KG1 (cell line): ENCODE results near the gene GDPGP1.

Experiments used
- DNase-seq: peaks from one replicate; lab custom pipeline; 2025; lab: John Stamatoyannopoulos, UW

GDPGP1 gene

GRCh38 chr15:90203922-90204321 lies 30.1 kb upstream of the GDPGP1 start:
- DNase-seq: no peak

GRCh38 chr15:90205050-90205848 lies 28.8 kb upstream of the GDPGP1 start:
- DNase-seq: no peak

GRCh38 chr15:90205886-90206285 lies 28.1 kb upstream of the GDPGP1 start:
- no peak for DNase-seq

GRCh38 chr15:90207252-90207651 lies 26.8 kb upstream of the GDPGP1 start:
- DNase-seq: no peak

GRCh38 chr15:90208356-90208755 lies 25.7 kb upstream of the GDPGP1 start:
- DNase-seq: no peak

- DNase-seq: no peak
Measured at GRCh38 chr15:90209591-90209990, 24.4 kb upstream of the GDPGP1 start.

GRCh38 chr15:90210593-90210992 lies 23.4 kb upstream of the GDPGP1 start:
- no peak for DNase-seq

GRCh38 chr15:90211009-90211408 lies 23.0 kb upstream of the GDPGP1 start:
- DNase-seq: no peak

GRCh38 chr15:90211440-90212143 lies 22.4 kb upstream of the GDPGP1 start:
- DNase-seq: no peak

- DNase-seq: no peak
Measured at GRCh38 chr15:90212221-90213098, 21.5 kb upstream of the GDPGP1 start.

- no peak for DNase-seq
Measured at GRCh38 chr15:90213122-90213817, 20.7 kb upstream of the GDPGP1 start.

GRCh38 chr15:90213818-90214204 lies 20.2 kb upstream of the GDPGP1 start:
- no peak for DNase-seq

- DNase-seq: no peak
Measured at GRCh38 chr15:90214553-90215196, 19.3 kb upstream of the GDPGP1 start.

- DNase-seq: no peak
Measured at GRCh38 chr15:90217671-90218394, 16.2 kb upstream of the GDPGP1 start.

- no peak for DNase-seq
Measured at GRCh38 chr15:90219421-90220141, 14.4 kb upstream of the GDPGP1 start.

GRCh38 chr15:90221246-90221900 lies 12.6 kb upstream of the GDPGP1 start:
- no peak for DNase-seq

GRCh38 chr15:90222547-90222946 lies 11.5 kb upstream of the GDPGP1 start:
- DNase-seq: no peak

GRCh38 chr15:90223441-90224165 lies 10.4 kb upstream of the GDPGP1 start:
- DNase-seq: no peak

- DNase-seq: no peak
Measured at GRCh38 chr15:90225047-90225446, 9.0 kb upstream of the GDPGP1 start.
